PC-9 (cell line): ENCODE data around the gene CTNND2.

Experiments used
- CTCF ChIP-seq: fragments of 200-600 bp; sonication (generic); conservative IDR thresholded peaks from 2 replicates; pipeline ENCODE4 v1.6.1; 2017; ENCODE audit warnings: mixed run types, antibody characterized with exemption, mild to moderate bottlenecking, moderate library complexity
- EZH2 ChIP-seq: fragments of 200-600 bp; sonication (generic); IDR thresholded peaks from 2 replicates; pipeline ENCODE4 v1.8.0; 2017; ENCODE audit warnings: antibody characterized with exemption, low read depth

DNA sequence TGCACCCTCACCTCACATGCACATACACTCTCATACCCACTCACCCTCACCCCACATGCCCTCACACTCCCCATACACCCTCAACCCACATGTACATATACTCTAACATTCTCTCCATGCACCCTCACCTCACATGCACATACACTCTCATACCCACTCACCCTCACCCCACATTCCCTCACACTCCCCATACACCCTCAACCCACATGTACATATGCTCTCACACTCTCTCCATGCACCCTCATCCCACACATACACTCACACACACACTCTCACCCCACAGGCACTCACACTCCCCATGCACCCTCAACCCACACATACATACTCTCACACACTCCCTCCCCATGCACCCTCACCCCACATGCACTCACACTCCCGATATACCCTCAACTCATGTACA is 593.0 kb downstream of the CTNND2 start:
- TF ChIP-seq CTCF (no peak), EZH2 (no peak)
